Heart right ventricle (tissue), 16 donors: ENCODE measurements around the gene RGL2. TPM values are rescaled to one million over a fixed set of nuclear protein-coding genes. Genes with fewer than 3 reads are reported as not detected.

Source experiments
- ATAC-seq, 8 donors: fragments of 200-7000 bp; cut with Tn5 transposase; one replicate each; pipeline ENCODE4 v1.9.1; 2020; ENCODE audit warnings: mild to moderate bottlenecking in 8 of 8, moderate library complexity in 8 of 8, moderate number of reproducible peaks in 1 of 8
- DNase-seq, 2 donors: peaks; one replicate each; pipeline ENCODE4 v3.0.0-alpha.2; 2020
- H3K27ac ChIP-seq, 10 donors: fragments of 200-600 bp; sonication (generic) in 2 of 10; one replicate each; pipeline versions ENCODE4 v1.5.0 to v1.8.0; 2020 to 2022; ENCODE audit warnings: mild to moderate bottlenecking in 3 of 10
- H3K27me3 ChIP-seq, 7 donors: fragments of 200-600 bp; one replicate each; pipeline ENCODE4 v1.8.0; 2021 to 2022; ENCODE audit warnings: mild to moderate bottlenecking in 2 of 7
- H3K36me3 ChIP-seq, 9 donors: fragments of 200-600 bp; sonication (generic) in 1 of 9; one replicate each; pipeline versions ENCODE4 v1.5.0 to v1.8.0; 2020 to 2022; ENCODE audit warnings: mild to moderate bottlenecking in 2 of 9
- H3K4me1 ChIP-seq, 9 donors: fragments of 200-600 bp; sonication (generic) in 1 of 9; one replicate each; pipeline versions ENCODE4 v1.5.0 to v1.8.0; 2020 to 2022; ENCODE audit warnings: mild to moderate bottlenecking in 4 of 9
- H3K4me3 ChIP-seq, 10 donors: fragments of 200-600 bp; sonication (generic) in 2 of 10; one replicate each; pipeline versions ENCODE4 v1.5.0 to v1.8.0; 2020 to 2022; ENCODE audit warnings: mild to moderate bottlenecking in 7 of 10, moderate library complexity in 2 of 10
- H3K9me3 ChIP-seq, 11 donors: fragments of 200-600 bp in 10 of 11; sonication (generic) in 2 of 11; one replicate each; pipeline versions ENCODE4 v1.5.0 to v1.8.0; 2013 to 2022; ENCODE audit warnings: mild to moderate bottlenecking in 2 of 11, control low read depth in 1 of 11, moderate library complexity in 1 of 11
- CTCF ChIP-seq, 9 donors: fragments of 200-600 bp; sonication (generic) in 2 of 9; IDR thresholded peaks; one replicate each; pipeline versions ENCODE4 v1.5.0 to v1.8.0; 2021 to 2022; ENCODE audit warnings: antibody characterized with exemption in 9 of 9, mild to moderate bottlenecking in 5 of 9, moderate library complexity in 1 of 9
- WGBS, 2 donors: extraction: QIAGEN DNeasy Blood & Tissue Kit; methylation state at CpG; one replicate each; pipeline ENCODE4 v1.1.7; 2013; ENCODE audit warnings: inconsistent platforms in 1 of 2; 5-methylcytosine and 5-hydroxymethylcytosine counted together
- intact Hi-C, 10 donors: fragments of 100-400 bp; cut with DNase I; formaldehyde crosslinking; loops; one replicate each; pipeline versions ENCODE4 v1.11.1 to v1.14.2; 2022
- polyA plus RNA-seq, 2 donors: library from polyadenylated mRNA; stranded (reverse); fragments of 200-250 nt; gene quantifications; one replicate each; pipeline ENCODE4 v1.2.3, GENCODE V29; 2013
- total RNA-seq, 10 donors: library from RNA; stranded (reverse); fragmentation: NEBNext Ultra II Directional in 3 of 10; extraction: Animal tissue kit (Norgen Biotek cat#: 25700) in 3 of 10; gene quantifications; one replicate each; pipeline versions ENCODE4 v1.2.1 to v1.2.4, GENCODE V29; 2021 to 2023
- donor health status: Arrhythmogenic right ventricular cardiomyopathy.
- donor health status: ischemic (EF 13 %, LVEDD 7.1; RV severe dilation, severe dysfunction).
- donor health status: healthy with polysubstance abuse.
- donor health status: DM: no; HTN: yes; CAD: no.
- donor health status: DM: no; HTN: no; CAD: no.
- donor health status: ischemic (EF 25% LVEDD 6.9; RV normal size, moderate dysfunction).
- donor health status: ischemic (EF 25% LVEDD 5.7; RV mildly dilated, moderate dysfunction).
- donor health status: healthy.
- donor health status: DM: yes; HTN: yes; CAD: no.
- donor health status: Ischemic cardiomyopathy.
- donor health status: ischemic (EF 35%, LVEDD 5.7; RV mildly dilated, moderate dysfunction).
- donor health status: nonischemic (EF 11% LVEDD 7.7; RV severe dilation, severe dysfunction).
- donor health status: DM: yes; HTN: yes; CAD: no.
- donor health status: PGD.
- donor health status: ischemic (EF 29% LVEDD 5.4; RV normal size, mild dysfunction).
- donor health status: nonischemic (EF 23%, LVEDD 6.1; RV moderate dilation, normal function).

Gene RGL2
- total and polyA plus RNA-seq, 12 donors, result 40.7 to 79.8 (median 51.9) TPM

- Histone ChIP-seq H3K27ac (no peak overlapping the region), H3K36me3 (peaks cover 0 to 67% (median 16%) of the 10 kb centered on the region in 9 donors), H3K9me3 (no peaks in the 10 kb centered on the region), H3K4me1 (peaks cover 11 to 58% (median 36%) of the 10 kb centered on the region in 9 donors), H3K4me3 (no peak overlapping the region), H3K27me3 (no peaks in the 10 kb centered on the region)
- no peak for DNase-seq
- no peak for TF ChIP-seq CTCF (IDR thresholded peaks at IDR 0.05)
- intact Hi-C loops, result no loop called here
- no peak for ATAC-seq
- WGBS, 2 donors, result 92 to 94% methylated on average over 3 of the region's 3 CpGs
Measured at GRCh38 chr6:33301877-33302276, 3.1 kb upstream of the RGL2 start.

DNA sequence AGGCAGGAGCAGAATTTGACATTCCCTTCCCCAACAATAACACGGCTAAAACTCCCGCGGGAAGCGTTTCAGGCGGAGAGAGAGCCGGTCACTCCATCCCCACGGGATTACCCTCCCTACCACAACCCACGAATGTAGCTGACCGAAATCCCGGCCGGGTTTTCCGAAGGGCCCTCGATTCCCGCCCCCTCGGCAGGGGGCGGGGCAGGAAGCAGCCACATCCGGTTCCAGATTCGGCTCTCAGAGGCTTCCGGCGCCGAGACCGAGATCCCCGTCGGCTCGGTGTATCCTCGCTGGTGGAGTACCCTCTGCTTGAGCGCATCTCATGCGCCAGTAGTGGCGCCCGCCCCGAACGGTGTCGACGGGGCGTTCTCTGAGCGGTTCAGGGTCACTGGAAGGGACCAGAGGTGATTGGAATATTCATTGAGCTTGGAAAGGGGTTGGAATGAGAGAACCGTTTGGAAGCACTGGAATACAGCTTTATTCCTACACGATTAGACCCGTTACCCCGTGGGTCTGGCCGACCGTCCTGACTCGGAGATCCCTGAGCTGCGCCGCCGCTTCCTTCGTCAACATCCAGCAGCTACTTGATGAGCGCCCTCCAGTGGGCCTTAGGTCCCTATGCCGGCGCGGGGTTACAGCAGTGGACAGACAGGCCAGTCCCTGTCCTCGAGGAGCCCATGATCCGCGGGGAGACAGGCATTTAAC, 649 bp upstream of the RGL2 start:
- H3K4me3 ChIP-seq, result peak overlapping the region; percentile 65 to 97 (median 80)
- 1% methylated on average over 54 of the region's 54 CpGs for WGBS, 2 donors
- H3K4me1 ChIP-seq, result peaks cover 11 to 41% (median 37%) of the 10 kb centered on the region in 9 donors
- DNase-seq (peak; percentile 93 to 95), ATAC-seq (peak; percentile 76 to 90 (median 84))
- peak overlapping the region; percentile 85 to 99 (median 98) for H3K27ac ChIP-seq
- intact Hi-C loops, result loop anchor here in 5 of 10 donors (1.0 to 2.0 kb wide), 4 partner anchors 13 to 51 kb away; partner anchors contain the start of genes ZBTB22 (in 2 of the 5) and VPS52 (in 1 of the 5)
- no peaks in the 10 kb centered on the region for H3K9me3 ChIP-seq
- H3K36me3 ChIP-seq, result peaks cover 0 to 67% (median 20%) of the 10 kb centered on the region in 9 donors
- H3K27me3 ChIP-seq, result no peaks in the 10 kb centered on the region
- TF ChIP-seq CTCF (IDR thresholded peaks at IDR 0.05), result peak; percentile 55 to 90 (median 80)

DNA sequence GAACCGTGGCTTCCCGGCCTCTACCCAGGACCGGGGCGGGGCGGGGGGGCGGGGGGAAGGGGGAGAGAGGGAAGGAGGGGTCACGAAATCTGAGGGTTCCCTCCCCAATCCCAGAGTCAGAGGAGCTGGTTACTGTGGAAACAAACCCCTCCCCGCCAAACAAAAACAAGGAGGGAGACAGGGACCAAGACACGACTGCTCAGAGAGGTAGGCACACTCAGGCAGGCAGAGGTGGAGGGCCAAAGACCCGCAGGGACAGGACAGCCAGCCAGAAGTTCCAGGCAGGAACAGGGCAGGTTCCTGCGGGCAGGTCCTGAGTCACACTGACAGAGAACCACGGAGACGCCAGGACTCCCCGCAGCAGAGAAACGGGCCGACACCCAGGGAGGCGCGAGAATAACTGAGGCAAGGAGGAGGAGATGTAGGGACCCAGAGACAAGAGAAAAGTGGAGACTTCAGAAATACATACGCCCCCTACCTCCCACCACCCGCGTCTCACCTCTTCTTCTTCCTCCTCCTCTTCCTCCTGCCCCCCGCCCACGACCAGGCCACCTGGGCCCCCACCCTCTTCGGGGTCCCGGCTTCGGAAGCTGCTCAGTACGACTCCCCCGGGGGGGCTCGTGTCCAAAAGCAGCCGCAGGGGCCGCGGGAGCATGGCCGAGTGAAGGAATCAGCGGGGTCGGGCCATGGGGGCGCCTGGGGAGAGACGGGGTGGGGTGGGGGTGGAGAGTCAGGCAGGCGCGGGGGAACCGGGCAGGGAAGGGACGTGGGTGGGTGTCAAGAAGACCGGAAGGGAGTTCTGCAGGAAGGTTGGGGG, 578 bp downstream of the RGL2 start:
- peak in 1 of 9 donors; percentile 16 for TF ChIP-seq CTCF (IDR thresholded peaks at IDR 0.05)
- no peaks in the 10 kb centered on the region for H3K9me3 ChIP-seq
- DNase-seq (peak; percentile 62 to 84), ATAC-seq (peak; percentile 12 to 48 (median 27))
- peak overlapping the region; percentile 65 to 97 (median 80) for H3K4me3 ChIP-seq
- peak overlapping the region; percentile 85 to 99 (median 98) for H3K27ac ChIP-seq
- WGBS, 2 donors, result 1 to 2% methylated on average over 33 to 42 of the region's 42 CpGs
- H3K36me3 ChIP-seq, result peaks cover 0 to 65% (median 17%) of the 10 kb centered on the region in 9 donors
- H3K27me3 ChIP-seq, result no peaks in the 10 kb centered on the region
- intact Hi-C loops, result loop anchor here in 4 of 10 donors (2.0 kb wide), 3 partner anchors 15 to 49 kb away; partner anchors contain the start of gene ZBTB22 (in 2 of the 4)
- peaks cover 11 to 41% (median 37%) of the 10 kb centered on the region in 9 donors for H3K4me1 ChIP-seq

DNA sequence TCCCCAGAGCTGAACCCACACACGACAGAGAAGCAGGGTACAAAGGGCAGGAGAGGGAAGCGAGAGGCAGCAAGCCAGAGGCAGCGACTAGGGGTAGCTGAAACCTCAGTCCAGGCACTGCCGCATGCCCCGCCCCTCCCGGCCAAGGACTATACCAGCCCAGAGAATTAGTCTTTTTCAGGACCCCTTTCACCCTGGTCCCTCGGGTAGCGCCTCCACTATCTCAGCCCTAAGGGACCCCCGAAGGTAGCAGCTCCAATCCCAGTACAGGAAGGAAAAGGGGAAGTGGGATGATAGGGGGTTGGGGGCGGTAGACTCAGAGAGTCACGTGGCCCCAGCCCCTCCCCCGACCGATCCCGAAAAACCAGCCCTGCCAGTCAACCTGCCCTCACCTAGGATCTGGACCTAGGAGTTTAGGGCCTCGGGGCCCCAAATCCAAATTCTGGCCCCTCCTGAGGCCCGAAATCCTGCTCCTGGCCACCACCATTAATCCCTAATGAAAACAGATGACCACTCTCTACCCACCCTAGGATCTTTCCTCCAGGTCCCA, 1.3 kb downstream of the RGL2 start:
- Histone ChIP-seq H3K9me3 (no peaks in the 10 kb centered on the region), H3K4me1 (peaks cover 11 to 41% (median 37%) of the 10 kb centered on the region in 9 donors), H3K27ac (peak overlapping the region; percentile 46 to 99 (median 98)), H3K36me3 (peaks cover 0 to 65% (median 17%) of the 10 kb centered on the region in 9 donors), H3K4me3 (peak overlapping the region; percentile 65 to 97 (median 80)), H3K27me3 (no peaks in the 10 kb centered on the region)
- DNase-seq (no peak), ATAC-seq (peak in 2 of 8 donors; percentile 0)
- intact Hi-C loops, result no loop called here
- no peak for TF ChIP-seq CTCF (IDR thresholded peaks at IDR 0.05)
- 15 to 17% methylated on average over 16 of the region's 16 CpGs for WGBS, 2 donors
